Measurements from ENCODE around the gene ATP7B. TPM values are rescaled to one million over a fixed set of nuclear protein-coding genes. Genes with fewer than 3 reads are reported as not detected.
A peak's percentile ranks its signal among the peaks of the same experiment; 100 is the strongest.

The ATP7B gene
- total and polyA plus RNA-seq, 2 of the 4 experiments (the other 2 are of a cell fraction), result 2.7 to 2.9 TPM

DNA sequence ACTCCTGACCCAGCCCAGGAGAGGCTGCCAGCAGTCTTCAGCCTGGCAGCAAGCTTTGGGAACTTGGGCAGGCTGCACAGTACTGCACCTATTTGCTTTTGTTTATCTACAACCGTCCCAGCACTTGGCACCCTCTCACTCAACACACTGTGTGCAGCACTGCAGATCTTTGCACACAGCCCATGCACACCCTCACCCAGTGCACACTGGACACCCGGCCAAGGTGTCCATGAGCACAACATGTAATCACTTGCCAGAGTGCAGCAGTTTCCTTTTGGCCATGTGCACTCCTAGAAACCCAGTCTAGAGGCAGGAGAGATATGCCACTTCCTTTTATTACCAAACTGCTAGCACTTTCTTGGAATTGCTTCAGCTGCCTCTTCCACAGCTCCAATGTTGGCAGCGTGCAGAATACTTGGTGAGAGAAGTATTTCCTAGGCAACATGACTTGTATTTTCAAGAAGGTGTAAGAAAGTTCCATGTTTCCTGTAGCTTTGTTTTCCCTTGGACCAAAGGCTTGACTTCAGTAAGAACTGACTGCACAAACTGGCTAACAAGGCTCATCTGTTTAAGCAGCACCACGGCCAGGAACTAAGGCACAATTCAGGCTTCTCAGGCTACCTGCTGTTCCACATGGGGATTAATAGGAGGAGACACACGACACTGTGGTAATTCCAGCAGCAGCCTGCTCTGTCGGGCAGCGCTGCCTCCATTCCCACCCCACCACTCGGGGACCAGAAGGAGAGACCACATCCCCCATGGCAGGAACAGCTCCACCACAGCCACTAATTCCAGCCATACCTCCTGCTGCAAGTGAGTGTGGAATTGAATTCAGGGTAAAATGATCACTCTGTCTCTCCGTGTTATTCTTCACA, 15.3 kb downstream of the ATP7B start:
- dilution Hi-C loops (cut with HindIII; ENCODE audit: low sequenced_read_pairs, unreplicated experiment) (no loop called here), intact Hi-C loops (cut with micrococcal nuclease) (no loop called here), in situ Hi-C loops (cut with MboI; ENCODE audit: low sequenced_read_pairs) (no loop called here)
- H2BK20ac ChIP-seq (ENCODE audit: low read depth, low read length), result no peak overlapping the region
- ChIA-PET POLR2A (ENCODE audit: unreplicated experiment) (no interaction called here), CTCF (interaction anchor here (0.7 kb wide), 1 partner anchor 12 kb away, joined by 3 read pairs; no protein-coding TSS in a partner anchor)
- H4K91ac ChIP-seq (ENCODE audit: insufficient read depth, low read depth, low read length), result no peak overlapping the region
- H3K14ac ChIP-seq (replicated peaks; ENCODE audit: low read depth, low read length), result no peak overlapping the region
- no peak overlapping the region for H2AK5ac ChIP-seq (ENCODE audit: low read depth, low read length)
- H2BK120ac ChIP-seq (ENCODE audit: low read depth, low read length), result no peak overlapping the region
- no peak overlapping the region for H2BK15ac ChIP-seq (ENCODE audit: low read depth, low read length)
- no peaks in the 10 kb centered on the region for H3K79me1 ChIP-seq (ENCODE audit: low read depth in 1 of 2, low read length in 2 of 2)
- peak overlapping the region; percentile 56 for H2AFZ ChIP-seq (replicated peaks; ENCODE audit: low read length, poor library complexity)
- H4K20me1 ChIP-seq (ENCODE audit: insufficient read depth, low read length), result peaks cover under 1% of the 10 kb centered on the region; the same call in 1 of the 2 replicates
- H3K36me3 ChIP-seq (ENCODE audit: control insufficient read depth, insufficient read depth, low read length), result no peaks in the 10 kb centered on the region
- no peak for DNase-seq
- H4K8ac ChIP-seq (ENCODE audit: low read depth in 2 of 2, low read length in 2 of 2), result no peak overlapping the region
- H2AK9ac ChIP-seq (replicated peaks; ENCODE audit: low read depth, low read length, poor library complexity), result no peak overlapping the region
- no peak overlapping the region for H3K4ac ChIP-seq (ENCODE audit: low read depth, low read length)
- no peak overlapping the region for H3K23ac ChIP-seq (ENCODE audit: low read depth, low read length)
- BruUV-seq (replicated peaks), result no TSS peak
- no peak overlapping the region for H4K5ac ChIP-seq (ENCODE audit: low read depth, low read length)
- H3K56ac ChIP-seq (ENCODE audit: extremely low read depth, insufficient read depth, low read length), result no peak overlapping the region
- no peak for ATAC-seq (ENCODE audit: low read depth)
- no peak overlapping the region for H3K4me2 ChIP-seq (ENCODE audit: low read depth, low read length)
- H3K4me3 ChIP-seq (ENCODE audit: insufficient read depth, low read depth, low read length), result no peak overlapping the region
- no peak overlapping the region for H3K18ac ChIP-seq (ENCODE audit: low read depth, low read length)
- H3K9me1 ChIP-seq (ENCODE audit: insufficient read depth, low read length), result no peaks in the 10 kb centered on the region
- no peak overlapping the region for H3K27ac ChIP-seq (ENCODE audit: insufficient read depth, low read length)
- H2BK5ac ChIP-seq (ENCODE audit: low read depth, low read length, poor library complexity, severe bottlenecking), result no peak overlapping the region
- 3% methylated on average over 3 of the region's 9 CpGs; no CpG with 5 or more reads in 1 of the 2 experiments for WGBS, 2 experiments (ENCODE audit: extremely low coverage in 2 of 2, insufficient read length in 1 of 2)
- peaks cover 12% of the 10 kb centered on the region for H3K4me1 ChIP-seq (ENCODE audit: control insufficient read depth, insufficient read depth, low read length)
- peaks cover 52% of the 10 kb centered on the region for H3K27me3 ChIP-seq (ENCODE audit: control insufficient read depth, insufficient read depth, low read length)
- H3K9ac ChIP-seq (ENCODE audit: low read depth, low read length), result no peak overlapping the region
- H3K9me3 ChIP-seq (ENCODE audit: control insufficient read depth, insufficient read depth, low read length), result no peaks in the 10 kb centered on the region
- no peak for TF ChIP-seq MXI1 (IDR thresholded peaks at IDR 0.05; ENCODE audit: borderline replicate concordance, low read depth, low read length)
- no peak for TF ChIP-seq MAZ (IDR thresholded peaks at IDR 0.05; ENCODE audit: borderline replicate concordance, low read depth, low read length)
- TF ChIP-seq, protein P1, sequence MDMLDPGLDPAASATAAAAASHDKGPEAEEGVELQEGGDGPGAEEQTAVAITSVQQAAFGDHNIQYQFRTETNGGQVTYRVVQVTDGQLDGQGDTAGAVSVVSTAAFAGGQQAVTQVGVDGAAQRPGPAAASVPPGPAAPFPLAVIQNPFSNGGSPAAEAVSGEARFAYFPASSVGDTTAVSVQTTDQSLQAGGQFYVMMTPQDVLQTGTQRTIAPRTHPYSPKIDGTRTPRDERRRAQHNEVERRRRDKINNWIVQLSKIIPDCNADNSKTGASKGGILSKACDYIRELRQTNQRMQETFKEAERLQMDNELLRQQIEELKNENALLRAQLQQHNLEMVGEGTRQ (IDR thresholded peaks at IDR 0.05; ENCODE audit: low read depth, low read length), result no peak
- TF ChIP-seq CHD1 (IDR thresholded peaks at IDR 0.05; ENCODE audit: low read depth, low read length), result no peak
- TF ChIP-seq, protein P2, sequence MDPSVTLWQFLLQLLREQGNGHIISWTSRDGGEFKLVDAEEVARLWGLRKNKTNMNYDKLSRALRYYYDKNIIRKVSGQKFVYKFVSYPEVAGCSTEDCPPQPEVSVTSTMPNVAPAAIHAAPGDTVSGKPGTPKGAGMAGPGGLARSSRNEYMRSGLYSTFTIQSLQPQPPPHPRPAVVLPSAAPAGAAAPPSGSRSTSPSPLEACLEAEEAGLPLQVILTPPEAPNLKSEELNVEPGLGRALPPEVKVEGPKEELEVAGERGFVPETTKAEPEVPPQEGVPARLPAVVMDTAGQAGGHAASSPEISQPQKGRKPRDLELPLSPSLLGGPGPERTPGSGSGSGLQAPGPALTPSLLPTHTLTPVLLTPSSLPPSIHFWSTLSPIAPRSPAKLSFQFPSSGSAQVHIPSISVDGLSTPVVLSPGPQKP (IDR thresholded peaks at IDR 0.05; ENCODE audit: borderline replicate concordance, low read depth, low read length), result no peak
- TF ChIP-seq FOS (IDR thresholded peaks at IDR 0.05; ENCODE audit: low read depth, low read length), result no peak
- TF ChIP-seq RCOR1 (IDR thresholded peaks at IDR 0.05; ENCODE audit: insufficient replicate concordance, low read length), result no peak
- TF ChIP-seq CEBPB (IDR thresholded peaks at IDR 0.05; ENCODE audit: low read depth, low read length), result no peak
- no peak for TF ChIP-seq MAFK (IDR thresholded peaks at IDR 0.05; ENCODE audit: low read depth, low read length)
- no peak for TF ChIP-seq RAD21 (IDR thresholded peaks at IDR 0.05; ENCODE audit: low read length)
- no peak for TF ChIP-seq NFE2L2 (IDR thresholded peaks at IDR 0.05; ENCODE audit: low read depth, low read length)
- TF ChIP-seq SMC3 (IDR thresholded peaks at IDR 0.05; ENCODE audit: low read depth, low read length), result no peak
- no peak for TF ChIP-seq POLR2A (IDR thresholded peaks at IDR 0.05; ENCODE audit: low read depth, low read length)
- TF ChIP-seq BHLHE40 (IDR thresholded peaks at IDR 0.05; ENCODE audit: low read depth, low read length), result no peak
- TF ChIP-seq, protein P3, sequence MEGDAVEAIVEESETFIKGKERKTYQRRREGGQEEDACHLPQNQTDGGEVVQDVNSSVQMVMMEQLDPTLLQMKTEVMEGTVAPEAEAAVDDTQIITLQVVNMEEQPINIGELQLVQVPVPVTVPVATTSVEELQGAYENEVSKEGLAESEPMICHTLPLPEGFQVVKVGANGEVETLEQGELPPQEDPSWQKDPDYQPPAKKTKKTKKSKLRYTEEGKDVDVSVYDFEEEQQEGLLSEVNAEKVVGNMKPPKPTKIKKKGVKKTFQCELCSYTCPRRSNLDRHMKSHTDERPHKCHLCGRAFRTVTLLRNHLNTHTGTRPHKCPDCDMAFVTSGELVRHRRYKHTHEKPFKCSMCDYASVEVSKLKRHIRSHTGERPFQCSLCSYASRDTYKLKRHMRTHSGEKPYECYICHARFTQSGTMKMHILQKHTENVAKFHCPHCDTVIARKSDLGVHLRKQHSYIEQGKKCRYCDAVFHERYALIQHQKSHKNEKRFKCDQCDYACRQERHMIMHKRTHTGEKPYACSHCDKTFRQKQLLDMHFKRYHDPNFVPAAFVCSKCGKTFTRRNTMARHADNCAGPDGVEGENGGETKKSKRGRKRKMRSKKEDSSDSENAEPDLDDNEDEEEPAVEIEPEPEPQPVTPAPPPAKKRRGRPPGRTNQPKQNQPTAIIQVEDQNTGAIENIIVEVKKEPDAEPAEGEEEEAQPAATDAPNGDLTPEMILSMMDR (conservative IDR thresholded peaks at IDR 0.05; ENCODE audit: low read depth, low read length), result no peak

Measured in IMR-90 (cell line).